Osteocyte (in vitro differentiated cells): ENCODE measurements around the gene PIK3CG. TPM values are rescaled to one million over a fixed set of nuclear protein-coding genes. Genes with fewer than 3 reads are reported as not detected.

Source experiments
- DNase-seq: peaks from one replicate; pipeline ENCODE4 v3.0.0; 2021; ENCODE audit warnings: mixed read lengths; ENCODE audit not compliant: unreplicated experiment; ENCODE audit errors: extremely low spot score
- H3K27ac Mint-ChIP-seq: one replicate; pipeline ENCODE4 v1.8.0; 2021; ENCODE audit warnings: mild to moderate bottlenecking, mixed read lengths; ENCODE audit not compliant: unreplicated experiment
- H3K27me3 Mint-ChIP-seq: one replicate; pipeline ENCODE4 v1.8.0; 2021; ENCODE audit warnings: mixed read lengths; ENCODE audit not compliant: unreplicated experiment
- H3K36me3 Mint-ChIP-seq: one replicate; pipeline ENCODE4 v1.8.0; 2021; ENCODE audit warnings: mixed read lengths; ENCODE audit not compliant: unreplicated experiment
- H3K4me1 Mint-ChIP-seq: one replicate; pipeline ENCODE4 v1.8.0; 2021; ENCODE audit warnings: mixed read lengths; ENCODE audit not compliant: unreplicated experiment
- H3K4me3 Mint-ChIP-seq: one replicate; pipeline ENCODE4 v1.8.0; 2021; ENCODE audit warnings: mild to moderate bottlenecking, moderate library complexity, mixed read lengths; ENCODE audit not compliant: unreplicated experiment
- H3K9me3 Mint-ChIP-seq: one replicate; pipeline ENCODE4 v1.8.0; 2021; ENCODE audit warnings: mixed read lengths; ENCODE audit not compliant: unreplicated experiment
- CTCF ChIP-seq: fragments of 200-600 bp; sonication (generic); IDR thresholded peaks from 2 replicates; pipeline ENCODE4 v1.5.0; 2021; ENCODE audit warnings: antibody characterized with exemption, mild to moderate bottlenecking, moderate library complexity
- total RNA-seq: library from RNA; stranded (reverse); gene quantifications from 2 replicates; pipeline ENCODE4 v1.2.1, GENCODE V29; 2021

Gene PIK3CG
- total RNA-seq, 1 donor from 2014 or later = not detected

DNA sequence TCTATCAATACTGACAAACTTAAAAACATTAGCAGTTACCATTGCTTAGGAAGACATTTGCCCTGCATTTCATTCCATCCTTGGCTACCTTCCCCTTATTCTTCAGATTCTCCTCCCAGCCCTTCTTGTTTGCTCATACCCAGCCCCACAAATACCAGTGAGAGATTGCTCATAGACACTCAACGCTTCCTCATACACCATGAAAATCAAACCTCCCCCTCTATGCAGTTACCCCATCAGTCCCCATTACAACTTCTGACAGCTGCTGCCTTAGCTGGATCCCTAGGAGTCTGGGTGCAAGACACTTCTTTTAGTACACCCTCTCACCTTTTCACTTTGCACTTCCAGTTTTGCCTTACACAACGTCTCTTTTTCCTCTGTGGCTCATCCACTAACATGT is 28.3 kb upstream of the PIK3CG start:
- peaks cover 7% of the 10 kb centered on the region for H3K4me1 Mint-ChIP-seq
- no peak for TF ChIP-seq CTCF
- H3K27me3 Mint-ChIP-seq = no peaks in the 10 kb centered on the region
- no peak overlapping the region for H3K27ac Mint-ChIP-seq
- no peaks in the 10 kb centered on the region for H3K9me3 Mint-ChIP-seq
- no peak overlapping the region for H3K4me3 Mint-ChIP-seq
- no peak for DNase-seq
- no peaks in the 10 kb centered on the region for H3K36me3 Mint-ChIP-seq

- Mint-ChIP-seq H3K9me3 (no peaks in the 10 kb centered on the region), H3K27ac (no peak overlapping the region), H3K4me3 (no peak overlapping the region), H3K36me3 (no peaks in the 10 kb centered on the region), H3K27me3 (no peaks in the 10 kb centered on the region), H3K4me1 (peaks cover 7% of the 10 kb centered on the region)
- no peak for TF ChIP-seq CTCF
- DNase-seq = no peak
Observed at GRCh38 chr7:106839511-106839910, 25.6 kb upstream of the PIK3CG start.

GRCh38 chr7:106840342-106840741 is 24.7 kb upstream of the PIK3CG start:
- H3K27me3 Mint-ChIP-seq = peaks cover 5% of the 10 kb centered on the region
- H3K27ac Mint-ChIP-seq = no peak overlapping the region
- peak; percentile 15 for DNase-seq
- H3K4me1 Mint-ChIP-seq = peaks cover 7% of the 10 kb centered on the region
- H3K36me3 Mint-ChIP-seq = no peaks in the 10 kb centered on the region
- H3K4me3 Mint-ChIP-seq = no peak overlapping the region
- no peaks in the 10 kb centered on the region for H3K9me3 Mint-ChIP-seq
- no peak for TF ChIP-seq CTCF

DNA sequence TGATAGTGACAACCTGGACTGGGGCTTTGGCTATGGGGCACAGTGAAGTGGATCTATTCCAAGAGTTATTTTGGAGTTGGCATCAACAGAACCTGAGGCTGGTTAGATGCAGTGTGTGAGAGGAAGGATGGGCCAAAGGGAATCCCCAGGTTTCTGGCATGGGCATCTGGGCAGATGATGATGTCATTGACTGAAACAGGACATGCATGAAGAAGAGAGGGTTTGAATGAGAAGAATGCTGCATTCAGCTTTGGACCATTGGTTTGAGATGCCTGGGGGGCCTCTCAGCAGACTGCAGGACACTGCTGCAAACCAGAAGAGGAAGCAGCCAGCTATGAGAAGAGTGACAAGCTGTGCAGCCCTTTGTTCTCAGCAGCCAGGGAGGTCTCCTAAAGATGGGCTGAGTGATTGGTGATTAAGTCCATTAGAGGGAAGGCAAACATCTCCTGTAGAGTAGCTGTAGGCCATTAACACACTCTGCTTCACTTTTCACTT is 23.1 kb upstream of the PIK3CG start:
- H3K36me3 Mint-ChIP-seq = no peaks in the 10 kb centered on the region
- no peaks in the 10 kb centered on the region for H3K9me3 Mint-ChIP-seq
- TF ChIP-seq CTCF = no peak
- peaks cover 7% of the 10 kb centered on the region for H3K4me1 Mint-ChIP-seq
- no peak overlapping the region for H3K27ac Mint-ChIP-seq
- peak; percentile 23 for DNase-seq
- H3K4me3 Mint-ChIP-seq = no peak overlapping the region
- peaks cover 5% of the 10 kb centered on the region for H3K27me3 Mint-ChIP-seq

DNA sequence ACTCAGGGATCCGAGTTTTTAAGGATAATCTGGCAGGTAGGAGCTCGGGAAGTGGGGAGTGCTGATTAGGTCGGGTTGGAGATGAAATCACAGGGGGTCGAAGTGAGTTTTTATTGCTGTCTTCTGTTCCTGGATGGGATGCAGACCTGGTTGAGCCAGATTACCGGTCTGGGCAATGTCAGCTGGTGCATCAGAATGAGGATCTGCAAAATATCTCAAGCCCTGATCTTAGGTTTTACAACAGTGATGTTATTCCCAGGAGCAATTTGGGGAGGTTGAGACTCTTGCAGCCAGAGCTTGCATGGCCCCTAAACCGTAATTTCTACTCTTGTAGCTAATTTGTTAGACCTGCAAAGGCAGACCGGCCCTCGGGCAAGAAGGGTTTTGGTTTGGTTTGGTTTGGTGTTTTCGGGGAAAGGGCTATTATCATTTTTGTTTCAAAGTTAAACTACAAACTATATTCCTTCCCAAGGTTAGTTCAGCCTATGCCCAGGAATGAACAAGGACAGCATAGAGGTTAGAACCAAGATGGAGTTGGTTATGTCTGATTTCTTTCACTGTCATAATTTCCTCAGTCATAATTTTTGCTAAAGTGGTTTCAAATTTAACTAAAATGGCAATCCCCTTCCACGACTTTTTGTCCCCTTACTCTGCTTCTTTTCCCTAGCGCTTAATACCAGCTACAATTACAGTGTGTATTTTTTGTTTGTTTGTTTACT is 20.6 kb upstream of the PIK3CG start:
- DNase-seq = peak; percentile 40
- Mint-ChIP-seq H3K36me3 (no peaks in the 10 kb centered on the region), H3K4me3 (no peak overlapping the region), H3K27me3 (peaks cover 5% of the 10 kb centered on the region), H3K9me3 (no peaks in the 10 kb centered on the region), H3K27ac (no peak overlapping the region), H3K4me1 (peaks cover 7% of the 10 kb centered on the region)
- TF ChIP-seq CTCF = no peak
